H1 (cell line): ENCODE measurements around the gene KCNH4. TPM values are rescaled to one million over a fixed set of nuclear protein-coding genes. Genes with fewer than 3 reads are reported as not detected.

Experiments used
- CTCF ChIA-PET: fragments of 300-600 bp; sonication (Branson Sonifier 250); formaldehyde crosslinking; loops from one replicate; lab custom pipeline; 2021; ENCODE audit not compliant: partially characterized antibody; lab: Charles Lee
- POLR2A ChIA-PET: fragments of 300-600 bp; sonication (Branson Sonifier 250); formaldehyde crosslinking; loops from one replicate; lab custom pipeline; 2021; ENCODE audit warnings: inconsistent platforms; ENCODE audit not compliant: partially characterized antibody; lab: Charles Lee
- DNase-seq, 2 experiments: peaks; one replicate each; pipeline versions ENCODE4 v3.0.0 to v3.0.0-alpha.2; 2010 to 2022; ENCODE audit warnings: low spot score in 2 of 2, low read depth in 1 of 2, mixed read lengths in 1 of 2
- FAIRE-seq: peaks from 2 replicates; lab custom pipeline; 2011; peaks lifted over from hg19 to GRCh38; lab: Jason Lieb, UNC
- H2AFZ ChIP-seq: 2 replicates; pipeline ENCODE4 v1.8.1; 2012; ENCODE audit warnings: low read length, inconsistent platforms
- H2AK5ac ChIP-seq: 2 replicates; pipeline ENCODE4 v1.6.1; 2013; ENCODE audit warnings: low read depth, low read length
- H2BK120ac ChIP-seq: replicated peaks from 2 replicates; pipeline ENCODE3; 2013; ENCODE audit warnings: low read depth, low read length, inconsistent platforms
- H2BK12ac ChIP-seq: 2 replicates; pipeline ENCODE4 v1.6.1; 2013; ENCODE audit warnings: low read depth, low read length
- H2BK15ac ChIP-seq: 2 replicates; pipeline ENCODE4 v1.6.1; 2013; ENCODE audit warnings: low read length
- H2BK20ac ChIP-seq: 2 replicates; pipeline ENCODE4 v1.6.1; 2013; ENCODE audit warnings: low read length
- H2BK5ac ChIP-seq: 2 replicates; pipeline ENCODE4 v1.6.1; 2013; ENCODE audit warnings: low read depth, low read length
- H3K14ac ChIP-seq: 2 replicates; pipeline ENCODE4 v1.6.1; 2013; ENCODE audit warnings: inconsistent platforms; ENCODE audit not compliant: insufficient read length
- H3K18ac ChIP-seq: 2 replicates; pipeline ENCODE4 v1.6.1; 2013; ENCODE audit warnings: low read length; ENCODE audit errors: extremely low read depth
- H3K23ac ChIP-seq: 2 replicates; pipeline ENCODE4 v1.6.1; 2013; ENCODE audit warnings: inconsistent platforms; ENCODE audit not compliant: insufficient read length
- H3K23me2 ChIP-seq: 2 replicates; pipeline ENCODE4 v1.6.1; 2013; ENCODE audit warnings: low read depth, low read length
- H3K27ac ChIP-seq: 2 replicates; pipeline ENCODE4 v1.6.1; 2011; ENCODE audit warnings: low read depth, low read length, inconsistent platforms
- H3K27me3 ChIP-seq, 4 experiments: replicated peaks in 1 of 4; 1 replicate in 1 of 4; 2 replicates in 3 of 4; pipeline versions ENCODE4 v1.6.1 to v1.8.1; 2011 to 2013; ENCODE audit warnings: low read length in 3 of 4, mild to moderate bottlenecking in 3 of 4, inconsistent platforms in 2 of 4, mixed read lengths in 2 of 4, moderate library complexity in 1 of 4; ENCODE audit not compliant: control insufficient read depth in 3 of 4, insufficient read depth in 3 of 4; ENCODE audit errors: extremely low read depth in 1 of 4
- H3K36me3 ChIP-seq, 4 experiments: 2 replicates each; pipeline versions ENCODE4 v1.6.1 to v1.8.1; 2011 to 2013; ENCODE audit warnings: mild to moderate bottlenecking in 4 of 4, low read length in 3 of 4, moderate library complexity in 2 of 4, control low read depth in 1 of 4, inconsistent platforms in 1 of 4; ENCODE audit not compliant: insufficient read depth in 4 of 4, control insufficient read depth in 2 of 4
- H3K4ac ChIP-seq: replicated peaks from 2 replicates; pipeline ENCODE3; 2013; ENCODE audit warnings: low read length, low read depth, mixed read lengths, inconsistent platforms; ENCODE audit not compliant: insufficient read length
- H3K4me1 ChIP-seq, 4 experiments: replicated peaks in 1 of 4; 1 replicate in 1 of 4; 2 replicates in 3 of 4; pipeline versions ENCODE4 v1.6.1 to v1.8.1; 2011 to 2013; ENCODE audit warnings: low read length in 3 of 4, inconsistent platforms in 2 of 4, mixed read lengths in 1 of 4; ENCODE audit not compliant: insufficient read depth in 4 of 4, control insufficient read depth in 3 of 4
- H3K4me2 ChIP-seq, 2 experiments: 2 replicates each; pipeline versions ENCODE4 v1.6.1 to v1.8.1; 2011 to 2013; ENCODE audit warnings: low read depth in 2 of 2, low read length in 2 of 2, control low read depth in 1 of 2, inconsistent platforms in 1 of 2, mild to moderate bottlenecking in 1 of 2; ENCODE audit not compliant: insufficient read depth in 1 of 2
- H3K4me3 ChIP-seq, 4 experiments: fragments of 200-600, 300-600 bp in 1 of 4; sonication (generic), shearing (Covaris generic), sonication (Bioruptor Twin) in 1 of 4; 2 replicates each; pipeline versions ENCODE4 v1.5.1 to v1.8.1; 2011 to 2016; ENCODE audit warnings: low read length in 4 of 4, low read depth in 3 of 4, control low read depth in 2 of 4, inconsistent platforms in 2 of 4, mild to moderate bottlenecking in 2 of 4, mixed read lengths in 1 of 4, moderate library complexity in 1 of 4; ENCODE audit not compliant: insufficient read depth in 2 of 4; ENCODE audit errors: extremely low read depth in 1 of 4
- H3K56ac ChIP-seq: replicated peaks from 2 replicates; pipeline ENCODE3; 2013; ENCODE audit warnings: low read depth, mild to moderate bottlenecking, mixed read lengths, low read length, inconsistent platforms; ENCODE audit not compliant: insufficient read length
- H3K79me1 ChIP-seq: 2 replicates; pipeline ENCODE4 v1.6.1; 2013; ENCODE audit warnings: low read depth, low read length, control low read depth
- H3K79me2 ChIP-seq, 2 experiments: 2 replicates each; pipeline versions ENCODE4 v1.6.1 to v1.8.1; 2012 to 2013; ENCODE audit warnings: low read length in 2 of 2, mild to moderate bottlenecking in 2 of 2, inconsistent platforms in 1 of 2; ENCODE audit not compliant: insufficient read depth in 2 of 2, control insufficient read depth in 1 of 2
- H3K9ac ChIP-seq, 4 experiments: replicated peaks in 1 of 4; 1 replicate in 1 of 4; 2 replicates in 3 of 4; pipeline versions ENCODE4 v1.6.1 to v1.8.1; 2011 to 2013; ENCODE audit warnings: low read depth in 3 of 4, low read length in 3 of 4, control low read depth in 2 of 4, mild to moderate bottlenecking in 2 of 4, moderate library complexity in 2 of 4, inconsistent platforms in 1 of 4; ENCODE audit errors: extremely low read depth in 1 of 4
- H3K9me3 ChIP-seq, 2 experiments: 2 replicates each; pipeline versions ENCODE4 v1.6.1 to v1.8.1; 2012 to 2013; ENCODE audit warnings: mild to moderate bottlenecking in 2 of 2, moderate library complexity in 2 of 2, control low read depth in 1 of 2, inconsistent platforms in 1 of 2, low read depth in 1 of 2, low read length in 1 of 2, mixed read lengths in 1 of 2; ENCODE audit not compliant: insufficient read depth in 2 of 2
- H4K20me1 ChIP-seq, 2 experiments: replicated peaks in 1 of 2; 2 replicates each; pipeline versions ENCODE3 to v1.8.1; 2011 to 2013; ENCODE audit warnings: inconsistent platforms in 2 of 2, low read length in 2 of 2, mild to moderate bottlenecking in 1 of 2; ENCODE audit not compliant: insufficient read depth in 2 of 2, control insufficient read depth in 1 of 2
- H4K5ac ChIP-seq: 2 replicates; pipeline ENCODE4 v1.6.1; 2013; ENCODE audit warnings: low read length, low read depth, mixed read lengths, inconsistent platforms; ENCODE audit not compliant: insufficient read length
- H4K8ac ChIP-seq: 2 replicates; pipeline ENCODE4 v1.8.0; 2013; ENCODE audit warnings: mild to moderate bottlenecking, moderate library complexity, low read length, inconsistent platforms; ENCODE audit not compliant: insufficient read depth; ENCODE audit errors: extremely low read depth
- H4K91ac ChIP-seq: replicated peaks from 2 replicates; pipeline ENCODE3; 2013; ENCODE audit warnings: low read length, mixed read lengths, inconsistent platforms; ENCODE audit not compliant: insufficient read length
- ASH2L ChIP-seq: fragments of 200-600, 300-600 bp; sonication (generic); IDR thresholded peaks from one replicate; pipeline ENCODE4 v1.7.1; 2017; ENCODE audit warnings: low read length
- BCL11A ChIP-seq, 2 experiments: IDR thresholded peaks; one replicate each; pipeline ENCODE4 v1.6.1; 2011; ENCODE audit warnings: low read depth in 2 of 2, low read length in 2 of 2, mild to moderate bottlenecking in 2 of 2
- CREB1 ChIP-seq: IDR thresholded peaks from 2 replicates; pipeline ENCODE4 v1.6.1; 2012; ENCODE audit warnings: inconsistent platforms
- CTBP2 ChIP-seq: IDR thresholded peaks from 2 replicates; pipeline ENCODE4 v1.7.0; 2011; ENCODE audit warnings: borderline replicate concordance, mild to moderate bottlenecking, moderate library complexity, mixed read lengths, low read length; ENCODE audit not compliant: insufficient read depth, insufficient read length
- GABPA ChIP-seq: IDR thresholded peaks from 2 replicates; pipeline ENCODE4 v1.6.1; 2011; ENCODE audit warnings: mild to moderate bottlenecking, low read length, moderate library complexity, borderline replicate concordance; ENCODE audit not compliant: insufficient read depth
- RAD21 ChIP-seq, 2 experiments: IDR thresholded peaks in 1 of 2; conservative IDR thresholded peaks in 1 of 2; 2 replicates each; pipeline ENCODE4 v1.6.1; 2011; ENCODE audit warnings: low read depth in 2 of 2, low read length in 2 of 2, improper control_type of control experiment in 1 of 2, inconsistent platforms in 1 of 2, mild to moderate bottlenecking in 1 of 2, moderate library complexity in 1 of 2
- SIN3A ChIP-seq, 2 experiments: IDR thresholded peaks in 1 of 2; conservative IDR thresholded peaks in 1 of 2; 2 replicates each; pipeline ENCODE4 v1.6.1; 2011 to 2012; ENCODE audit warnings: low read length in 2 of 2, improper control_type of control experiment in 1 of 2, low read depth in 1 of 2, mild to moderate bottlenecking in 1 of 2
- TAF1 ChIP-seq: IDR thresholded peaks from 2 replicates; pipeline ENCODE4 v1.6.1; 2011; ENCODE audit warnings: mild to moderate bottlenecking, low read depth, low read length
- WGBS, 2 experiments: shearing (Covaris generic) in 1 of 2; methylation state at CpG; one replicate each; pipeline versions ENCODE4 v1.1.6 to v1.1.7; 2013 to 2015; ENCODE audit warnings: low lambda C conversion rate in 2 of 2, mixed read lengths in 2 of 2, inconsistent platforms in 1 of 2, low coverage in 1 of 2, missing lambda C conversion rate in 1 of 2; ENCODE audit not compliant: insufficient replicate concordance in 2 of 2, insufficient coverage in 1 of 2, insufficient read length in 1 of 2; ENCODE audit errors: extremely low coverage in 1 of 2, missing lambda C conversion rate in 1 of 2; 5-methylcytosine and 5-hydroxymethylcytosine counted together
- polyA plus RNA-seq, 7 experiments: library from polyadenylated mRNA; depleted of rRNA in 3 of 7; stranded (reverse) in 5 of 7; unstranded in 2 of 7; fragments of >200 nt in 5 of 7; fragments of 200-250 nt in 2 of 7; gene quantifications; 1 replicate in 5 of 7; 2 replicates in 1 of 7; 4 replicates in 1 of 7; pipeline versions ENCODE4 v1.2.1 to v1.2.3, GENCODE V29; 2011 to 2013; ENCODE audit warnings: missing spikeins in 2 of 7, mixed read lengths in 2 of 7
- total RNA-seq: library from RNA; stranded (reverse); fragmentation: NEBNext Ultra II Directional; extraction: Animal tissue kit (Norgen Biotek cat#: 25700); gene quantifications from 2 replicates; pipeline ENCODE4 v1.2.1, GENCODE V29; 2021
- TF ChIP-seq, protein P1 (sequence below), 3 experiments: IDR thresholded peaks; 1 replicate in 2 of 3; 2 replicates in 1 of 3; pipeline versions ENCODE4 v1.5.1 to v1.6.1; 2011; ENCODE audit warnings: low read length in 3 of 3, mild to moderate bottlenecking in 3 of 3, inconsistent platforms in 2 of 3, low read depth in 1 of 3, moderate library complexity in 1 of 3; ENCODE audit not compliant: insufficient read depth in 1 of 3; ENCODE audit errors: control extremely low read depth in 1 of 3

The KCNH4 gene
- total and polyA plus RNA-seq, 2 of the 8 experiments (the other 6 are each of a cell fraction or from before 2014, with no cell fraction given): 0.44 to 0.47 TPM

DNA sequence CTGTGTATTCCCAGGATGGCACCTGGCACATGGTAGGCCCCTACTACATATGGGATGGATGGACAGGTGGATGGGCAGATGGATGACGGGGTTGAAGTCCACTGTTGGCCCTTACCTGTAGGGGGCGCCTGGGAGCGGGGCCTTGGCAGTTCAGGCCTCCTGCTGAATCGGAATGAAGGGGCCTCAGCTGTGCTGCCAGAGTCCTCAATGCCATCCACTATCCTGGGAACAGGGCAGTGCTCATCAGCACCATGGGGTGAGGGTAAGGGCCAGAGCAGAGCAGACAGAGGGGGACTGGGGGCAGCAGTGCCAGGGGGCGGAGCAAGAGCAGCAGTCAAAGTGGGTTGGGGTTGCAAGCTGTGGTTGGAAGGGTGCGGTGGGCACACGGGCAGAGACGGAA lies 17.8 kb downstream of the KCNH4 start:
- Histone ChIP-seq H3K9me3 (no peaks in the 10 kb centered on the region), H3K56ac (no peak overlapping the region), H3K23me2 (no peaks in the 10 kb centered on the region), H3K79me1 (no peaks in the 10 kb centered on the region), H3K18ac (no peak overlapping the region), H3K4me2 (no peak overlapping the region), H4K8ac (peak overlapping the region; percentile 87; the same call in 1 of the 2 replicates), H4K20me1 (no peaks in the 10 kb centered on the region), H4K5ac (no peak overlapping the region), H2AFZ (no peak overlapping the region), H2AK5ac (no peak overlapping the region), H2BK5ac (no peak overlapping the region), H2BK12ac (no peak overlapping the region), H3K27ac (no peak overlapping the region), H2BK15ac (no peak overlapping the region), H3K4me1 (no peaks in the 10 kb centered on the region; a peak in 2 of 7 replicates), H2BK20ac (no peak overlapping the region; the same call in 1 of the 2 replicates), H3K9ac (no peak overlapping the region), H3K14ac (no peak overlapping the region), H3K4ac (no peak overlapping the region), H3K4me3 (no peak overlapping the region), H3K36me3 (no peaks in the 10 kb centered on the region), H3K23ac (no peak overlapping the region), H4K91ac (no peak overlapping the region), H3K79me2 (no peaks in the 10 kb centered on the region), H3K27me3 (no peaks in the 10 kb centered on the region), H2BK120ac (no peak overlapping the region)
- ChIA-PET CTCF (interaction anchor here (1.0 to 3.9 kb wide), 25 partner anchors 8 to 146 kb away, joined by 3 to 34 read pairs (median 6); partner anchors contain the start of genes DHX58, HSPB9 and KCNH4), POLR2A (interaction anchor here (0.7 to 1.0 kb wide), 2 partner anchors 9 to 42 kb away, joined by 3 read pairs; partner anchors contain the start of gene KAT2A)
- WGBS, 2 experiments: 61% methylated on average over 8 of the region's 8 CpGs; no CpG with 5 or more reads in 1 of the 2 experiments
- DNase-seq: peak in 1 of 2 experiments; percentile 94
- peak; percentile 79 for FAIRE-seq
- TF ChIP-seq RAD21 (IDR thresholded peaks at IDR 0.05 in 1 of 2, conservative IDR thresholded peaks at IDR 0.05 in 1 of 2; ENCODE audit: low read depth in 2 of 2, low read length in 2 of 2) (peak; percentile 64 to 73), GABPA (peak; percentile 46; the same call in 1 of the 2 replicates), ASH2L (no peak), CTBP2 (peak; percentile 56), BCL11A (IDR thresholded peaks at IDR 0.05; ENCODE audit: low read depth in 2 of 2, low read length in 2 of 2) (no peak), CREB1 (peak; percentile 33; the same call in 1 of the 2 replicates), SIN3A (conservative IDR thresholded peaks at IDR 0.05 in 1 of 2, IDR thresholded peaks at IDR 0.05 in 1 of 2; ENCODE audit: low read depth in 1 of 2, low read length in 2 of 2) (peak in 1 of 2 experiments; percentile 47; a peak in 1 of 4 replicates), TAF1 (no peak)
- TF ChIP-seq, protein P1, sequence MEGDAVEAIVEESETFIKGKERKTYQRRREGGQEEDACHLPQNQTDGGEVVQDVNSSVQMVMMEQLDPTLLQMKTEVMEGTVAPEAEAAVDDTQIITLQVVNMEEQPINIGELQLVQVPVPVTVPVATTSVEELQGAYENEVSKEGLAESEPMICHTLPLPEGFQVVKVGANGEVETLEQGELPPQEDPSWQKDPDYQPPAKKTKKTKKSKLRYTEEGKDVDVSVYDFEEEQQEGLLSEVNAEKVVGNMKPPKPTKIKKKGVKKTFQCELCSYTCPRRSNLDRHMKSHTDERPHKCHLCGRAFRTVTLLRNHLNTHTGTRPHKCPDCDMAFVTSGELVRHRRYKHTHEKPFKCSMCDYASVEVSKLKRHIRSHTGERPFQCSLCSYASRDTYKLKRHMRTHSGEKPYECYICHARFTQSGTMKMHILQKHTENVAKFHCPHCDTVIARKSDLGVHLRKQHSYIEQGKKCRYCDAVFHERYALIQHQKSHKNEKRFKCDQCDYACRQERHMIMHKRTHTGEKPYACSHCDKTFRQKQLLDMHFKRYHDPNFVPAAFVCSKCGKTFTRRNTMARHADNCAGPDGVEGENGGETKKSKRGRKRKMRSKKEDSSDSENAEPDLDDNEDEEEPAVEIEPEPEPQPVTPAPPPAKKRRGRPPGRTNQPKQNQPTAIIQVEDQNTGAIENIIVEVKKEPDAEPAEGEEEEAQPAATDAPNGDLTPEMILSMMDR (IDR thresholded peaks at IDR 0.05; ENCODE audit: control extremely low read depth in 1 of 3, insufficient read depth in 1 of 3, low read depth in 1 of 3, low read length in 3 of 3): peak; percentile 84 to 96 (median 95)
